Skeletal muscle cell (primary cell): ENCODE results near the gene ABAT.

Source experiments
- DNase-seq: peaks from one replicate; pipeline ENCODE4 v3.0.0-alpha.2; 2010; ENCODE audit warnings: low read depth
- H3K4me3 ChIP-seq: 2 replicates; pipeline ENCODE4 v1.5.1; 2011; ENCODE audit warnings: low read depth, mild to moderate bottlenecking, control low read depth, low read length, moderate library complexity

Gene ABAT

DNA sequence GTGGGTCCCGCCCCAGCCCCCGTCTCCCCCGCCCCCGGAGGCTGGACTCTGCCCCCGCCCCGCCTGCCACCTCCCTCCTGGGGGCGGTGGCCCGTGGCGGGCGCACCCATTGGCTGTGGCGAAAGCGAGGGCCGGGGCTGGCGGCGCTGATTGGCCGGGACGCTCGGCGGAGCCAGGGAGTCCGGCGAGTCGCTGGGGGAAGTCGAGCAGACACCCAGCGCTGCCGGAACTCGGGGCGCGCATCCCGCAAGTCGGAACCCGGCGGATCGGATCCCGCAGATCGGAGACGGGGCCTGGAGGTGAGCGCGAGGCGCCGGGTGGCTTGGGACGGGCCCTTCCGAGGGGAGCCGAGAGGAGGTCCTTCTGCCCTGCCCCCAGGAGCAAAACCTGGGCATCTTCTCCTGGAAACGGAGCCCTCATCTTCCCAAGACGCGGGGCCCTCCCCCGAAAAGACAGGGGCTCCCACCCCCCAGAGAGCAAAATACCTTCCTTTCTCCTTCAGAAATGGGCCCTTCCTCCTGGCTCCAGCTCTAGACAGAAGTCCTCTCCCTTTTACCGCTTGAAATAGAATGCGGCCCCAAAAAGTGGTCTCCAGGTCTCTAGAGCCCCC, at the start of gene ABAT:
TSS of gene ABAT (plus strand) at position 205 of the 610 bp plus-strand sequence. CDS start 61,123 bp downstream, outside the sequence.
- DNase-seq = peak; percentile 36
- peak within 1 kb of the TSS; percentile 68 for H3K4me3 ChIP-seq

- no peak for DNase-seq
- H3K4me3 ChIP-seq = no peak overlapping the region
Measured at GRCh38 chr16:8625491-8626087, 48.8 kb upstream of the ABAT start.

GRCh38 chr16:8626946-8627345, 47.5 kb upstream of the ABAT start:
- no peak overlapping the region for H3K4me3 ChIP-seq
- no peak for DNase-seq

DNA sequence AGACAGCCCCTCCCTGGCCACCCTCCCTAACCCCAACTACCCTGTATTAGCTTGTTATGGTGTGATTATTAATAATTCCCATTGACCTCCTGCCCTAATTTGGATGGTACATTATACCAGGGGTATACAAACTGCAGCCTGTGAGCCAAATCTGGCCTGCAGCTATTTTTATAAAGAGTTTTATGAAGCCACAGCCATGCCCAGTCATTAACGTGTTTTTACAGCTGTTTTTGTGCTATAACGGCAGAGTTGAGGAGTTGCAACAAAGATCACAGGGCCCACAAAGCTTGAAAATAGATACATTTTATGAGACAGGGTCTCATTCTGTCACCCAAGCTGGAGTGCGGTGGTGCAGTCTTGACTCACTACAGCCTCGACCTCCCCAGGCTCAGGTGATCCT, 47.0 kb upstream of the ABAT start:
- no peak for DNase-seq
- H3K4me3 ChIP-seq = no peak overlapping the region

GRCh38 chr16:8628981-8629725, 45.3 kb upstream of the ABAT start:
- no peak for DNase-seq
- no peak overlapping the region for H3K4me3 ChIP-seq

DNA sequence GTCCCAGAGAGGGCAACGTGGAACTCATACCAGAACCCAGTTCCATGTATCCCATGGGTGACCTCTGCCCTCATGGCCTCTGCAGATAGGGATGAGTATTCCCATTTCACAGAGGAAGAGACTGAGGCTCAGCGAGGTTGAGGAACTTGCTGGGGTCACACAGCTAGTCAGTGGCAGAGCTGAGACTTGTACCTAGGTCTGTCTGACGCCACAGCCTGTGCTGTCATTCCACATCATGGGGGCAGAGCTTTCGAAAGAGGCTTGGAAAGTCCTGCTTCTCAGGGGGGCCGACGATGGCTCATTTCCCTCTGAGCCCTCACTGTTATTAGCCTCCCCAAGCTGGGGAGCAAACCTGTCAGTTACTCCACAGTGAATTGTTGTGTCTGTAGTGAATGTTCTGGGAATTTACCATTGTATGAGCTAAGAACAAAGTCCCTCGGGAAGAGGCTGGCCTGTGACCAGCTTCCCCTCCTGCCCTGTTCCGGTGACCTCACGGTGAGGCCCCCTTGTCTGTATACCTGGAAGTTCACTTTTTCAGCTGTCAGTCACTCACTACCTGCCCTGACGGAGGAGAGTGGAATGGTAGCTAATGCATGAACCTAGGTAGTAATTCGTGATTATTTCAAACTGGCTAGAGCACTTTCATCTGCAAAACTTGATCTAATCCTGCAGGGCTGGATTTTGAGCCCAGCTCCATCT, 44.0 kb upstream of the ABAT start:
- DNase-seq = no peak
- H3K4me3 ChIP-seq = no peak overlapping the region

DNA sequence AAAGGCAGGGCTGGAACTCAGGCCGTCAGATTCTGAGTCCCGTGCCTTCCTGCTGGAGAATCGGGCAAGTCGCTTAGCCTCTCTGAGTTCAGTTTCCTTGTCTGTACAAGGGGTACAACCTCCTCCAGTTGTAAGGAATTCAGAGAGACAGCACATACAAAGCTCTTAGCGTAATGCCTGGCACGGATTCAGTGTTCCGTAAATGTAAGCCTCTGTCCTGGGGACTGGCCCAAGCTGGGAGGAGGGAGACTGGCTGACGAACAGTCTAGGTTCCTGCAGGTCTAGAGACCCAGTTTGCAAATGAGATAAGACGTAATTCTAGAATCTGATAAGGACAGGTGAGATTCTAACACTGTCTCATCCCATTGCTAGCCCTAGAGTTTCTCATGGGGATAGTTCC, 43.0 kb upstream of the ABAT start:
- H3K4me3 ChIP-seq = no peak overlapping the region
- DNase-seq = no peak

- H3K4me3 ChIP-seq = no peak overlapping the region
- no peak for DNase-seq
Measured at GRCh38 chr16:8631818-8632465, 42.5 kb upstream of the ABAT start.

DNA sequence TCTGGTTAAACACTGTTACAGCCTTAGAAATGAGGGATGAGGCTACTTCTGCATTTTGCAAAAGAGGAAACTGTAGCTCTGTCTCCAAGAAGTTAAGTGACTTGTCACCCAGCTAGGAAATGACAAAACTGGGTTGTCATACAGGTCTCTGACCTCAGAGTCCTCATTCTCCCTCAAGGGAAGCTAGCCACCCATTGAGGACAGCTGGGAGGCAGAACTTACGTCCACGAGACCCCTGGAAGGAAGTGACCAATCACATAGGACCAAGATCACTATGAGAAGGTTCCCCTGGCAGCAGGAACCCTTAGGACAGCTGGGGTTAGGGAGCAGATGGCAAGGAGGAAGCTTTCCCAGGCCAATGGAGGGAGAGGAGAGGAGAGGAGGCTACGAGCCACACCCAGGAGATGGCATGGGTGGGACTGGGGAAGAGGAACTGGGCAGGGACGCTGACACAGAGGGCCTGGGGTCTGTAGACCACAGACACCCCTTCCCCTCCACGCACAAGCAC, 41.7 kb upstream of the ABAT start:
- no peak for DNase-seq
- H3K4me3 ChIP-seq = no peak overlapping the region

- DNase-seq = no peak
- H3K4me3 ChIP-seq = no peak overlapping the region
Measured at GRCh38 chr16:8634991-8635736, 39.3 kb upstream of the ABAT start.

DNA sequence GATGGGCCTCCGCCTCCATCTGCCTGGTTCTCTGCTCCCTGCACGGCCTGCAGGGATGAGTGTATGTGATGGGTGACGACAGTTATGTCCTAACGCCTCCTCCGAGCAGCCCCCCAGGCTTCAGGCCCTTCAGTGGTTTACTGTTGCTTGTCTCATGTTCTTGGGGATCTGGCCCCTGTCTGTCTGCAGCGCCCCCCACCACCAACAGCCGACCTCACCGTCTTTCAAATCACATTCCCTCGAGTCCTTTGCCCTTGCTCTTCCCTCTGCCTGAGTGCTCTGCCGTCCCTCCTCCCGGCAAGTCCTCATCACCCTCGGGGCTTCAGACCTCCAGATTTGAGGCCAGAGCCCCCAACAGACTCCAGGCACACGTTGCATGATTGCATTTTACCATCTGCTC, 34.7 kb upstream of the ABAT start:
- no peak overlapping the region for H3K4me3 ChIP-seq
- no peak for DNase-seq

DNA sequence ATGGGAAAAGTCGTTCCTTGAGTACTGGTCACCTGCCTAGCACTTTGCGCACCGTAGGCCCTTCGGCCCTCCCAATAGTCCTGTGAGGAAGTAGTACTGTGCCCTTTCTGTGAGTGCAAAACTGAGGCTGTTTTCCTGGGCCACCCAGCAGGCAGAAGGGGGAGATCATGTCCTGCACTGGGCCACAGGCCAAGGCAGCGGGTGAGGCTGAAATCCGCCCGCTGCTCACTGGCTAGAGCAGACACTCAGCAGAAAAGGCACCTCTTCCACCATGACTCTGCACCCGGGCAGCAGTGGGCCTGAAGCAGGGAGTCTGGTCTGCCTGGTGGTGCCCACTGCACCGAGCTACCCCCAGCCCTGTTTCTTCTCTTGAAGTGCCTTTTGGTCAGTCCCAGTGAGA, 32.7 kb upstream of the ABAT start:
- DNase-seq = no peak
- no peak overlapping the region for H3K4me3 ChIP-seq

DNA sequence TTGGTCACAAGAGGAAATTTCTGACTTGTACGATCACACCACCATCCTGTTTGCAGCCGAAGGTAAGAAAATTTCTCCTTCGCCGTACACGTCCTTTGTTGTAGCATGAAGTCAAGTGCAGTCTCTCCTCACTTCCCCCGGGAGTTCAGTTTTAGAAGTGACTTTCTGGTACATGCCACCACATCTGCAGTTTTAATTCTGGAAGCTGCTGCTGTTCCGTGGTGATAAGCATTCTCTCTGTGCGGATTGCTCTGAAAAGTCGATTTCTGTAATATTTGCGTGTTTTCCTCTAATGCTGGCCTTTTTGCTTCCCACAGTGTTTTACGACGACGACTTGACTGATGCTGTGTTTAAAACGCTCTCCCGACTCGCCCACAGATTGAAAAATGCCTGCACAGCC, 32.3 kb upstream of the ABAT start:
- DNase-seq = no peak
- no peak overlapping the region for H3K4me3 ChIP-seq

DNA sequence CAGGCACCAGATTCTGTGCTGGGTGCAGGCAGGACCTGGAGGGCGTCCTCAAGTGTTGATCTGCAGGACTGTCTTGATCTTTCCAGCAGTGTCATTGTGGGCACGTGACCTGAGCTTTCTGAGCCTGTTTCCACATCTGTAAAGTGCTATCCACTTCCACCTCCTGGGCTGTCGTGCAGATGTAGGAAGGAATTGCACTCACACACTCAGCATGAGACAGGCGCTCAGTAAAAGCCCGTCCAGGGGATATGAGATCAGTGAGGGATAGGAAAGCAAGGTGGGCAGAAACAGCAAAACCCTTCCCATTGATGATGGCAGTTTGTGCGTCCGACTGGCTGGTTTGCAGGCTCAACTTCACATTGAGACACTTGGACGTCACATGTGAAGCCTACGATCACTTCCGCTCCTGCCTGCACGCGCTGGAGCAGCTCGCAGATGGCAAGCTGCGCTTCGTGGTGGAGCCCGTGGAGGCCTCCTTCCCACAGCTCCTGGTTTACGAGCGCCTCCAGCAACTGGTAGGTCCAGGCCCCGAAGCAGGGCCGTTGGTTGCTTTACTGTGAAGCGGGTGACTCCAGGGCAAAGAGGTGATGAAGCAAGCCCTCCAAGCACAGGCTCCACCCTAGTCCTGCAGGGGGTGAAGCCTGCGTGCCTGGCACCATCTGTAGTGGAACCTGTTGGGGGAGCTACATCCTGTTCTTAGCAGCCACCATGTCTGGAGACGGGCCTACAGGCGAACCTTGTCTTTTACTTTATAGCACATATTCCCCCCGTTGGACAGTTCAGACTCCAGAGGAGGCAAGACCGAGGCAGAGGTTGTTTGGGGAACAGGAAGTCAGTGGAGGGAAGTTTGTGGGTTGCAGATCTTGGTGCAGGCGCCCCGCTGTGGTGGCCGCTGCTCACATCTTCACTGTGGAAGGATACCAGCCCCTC, 29.9 kb upstream of the ABAT start:
- DNase-seq = no peak
- no peak overlapping the region for H3K4me3 ChIP-seq

DNA sequence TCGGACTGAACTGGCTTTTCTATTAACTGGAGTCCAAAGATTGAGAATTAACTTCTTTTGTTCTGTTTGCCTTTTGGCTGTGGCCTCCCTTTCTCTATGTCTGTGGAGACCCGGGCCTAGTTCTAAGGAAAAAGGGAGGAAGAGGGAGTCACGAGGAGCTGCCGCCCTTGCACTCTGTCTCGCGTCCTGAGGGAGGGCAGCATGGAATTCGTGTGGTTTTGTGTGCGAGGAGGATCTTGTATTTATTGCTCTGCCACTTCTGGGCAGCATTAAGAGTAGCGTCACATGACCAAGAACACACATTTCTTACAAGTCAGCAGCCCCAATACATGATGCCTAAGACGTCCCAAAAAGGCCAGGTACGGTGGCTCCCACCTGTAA, 29.3 kb upstream of the ABAT start:
- no peak for DNase-seq
- no peak overlapping the region for H3K4me3 ChIP-seq

GRCh38 chr16:8645831-8646230, 28.6 kb upstream of the ABAT start:
- no peak overlapping the region for H3K4me3 ChIP-seq

GRCh38 chr16:8646326-8647053, 27.9 kb upstream of the ABAT start:
- DNase-seq = no peak
- no peak overlapping the region for H3K4me3 ChIP-seq

More at GRCh38 chr16:8645831-8646230, 28.6 kb upstream of the ABAT start:
- DNase-seq = no peak
